ENCODE measurements around the gene RALGAPB.
"Not testable (repeated sequence)": the region's sequence is repeated elsewhere in the genome, so short reads cannot be mapped to it uniquely, and the experiment has no call there.

The RALGAPB gene

DNA sequence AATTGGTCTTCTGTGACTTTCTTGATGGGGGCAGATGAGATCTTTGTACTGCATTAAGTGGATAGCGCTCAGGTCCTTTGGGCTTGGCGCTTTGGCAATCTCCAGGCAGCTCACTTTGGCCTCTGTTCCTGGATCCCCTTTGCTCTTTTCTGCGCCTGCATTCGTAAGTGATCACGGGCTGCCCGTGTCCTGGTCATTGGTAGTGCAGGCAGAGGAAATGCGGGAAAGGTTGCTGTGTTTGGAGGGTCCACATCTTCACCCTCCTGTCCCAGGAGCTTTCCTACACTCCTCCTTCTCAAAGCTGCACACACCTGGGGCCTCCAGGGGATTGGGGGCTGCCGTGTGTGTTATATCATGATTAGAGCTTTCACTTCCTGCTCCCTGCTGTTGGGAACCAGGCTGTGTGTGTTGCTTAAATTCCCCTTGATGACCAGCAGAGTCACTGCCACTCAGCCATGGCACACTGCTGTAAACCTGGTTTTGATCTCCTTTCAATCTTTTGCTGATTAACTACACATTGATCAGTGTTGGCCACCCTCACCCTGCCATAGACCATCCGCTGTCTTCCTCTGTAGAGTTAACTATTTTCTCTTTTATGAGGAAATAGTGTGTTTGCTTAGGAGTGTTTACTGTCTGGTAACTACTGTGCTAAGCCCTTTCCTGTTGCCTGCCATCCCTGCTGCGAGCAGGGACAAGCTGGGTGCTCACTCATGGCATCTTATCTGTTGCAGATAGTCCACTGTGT, 24.5 kb upstream of the RALGAPB start:
- no peak for DNase-seq

GRCh38 chr20:38449046-38449445, 23.6 kb upstream of the RALGAPB start:
- no peak for DNase-seq

DNA sequence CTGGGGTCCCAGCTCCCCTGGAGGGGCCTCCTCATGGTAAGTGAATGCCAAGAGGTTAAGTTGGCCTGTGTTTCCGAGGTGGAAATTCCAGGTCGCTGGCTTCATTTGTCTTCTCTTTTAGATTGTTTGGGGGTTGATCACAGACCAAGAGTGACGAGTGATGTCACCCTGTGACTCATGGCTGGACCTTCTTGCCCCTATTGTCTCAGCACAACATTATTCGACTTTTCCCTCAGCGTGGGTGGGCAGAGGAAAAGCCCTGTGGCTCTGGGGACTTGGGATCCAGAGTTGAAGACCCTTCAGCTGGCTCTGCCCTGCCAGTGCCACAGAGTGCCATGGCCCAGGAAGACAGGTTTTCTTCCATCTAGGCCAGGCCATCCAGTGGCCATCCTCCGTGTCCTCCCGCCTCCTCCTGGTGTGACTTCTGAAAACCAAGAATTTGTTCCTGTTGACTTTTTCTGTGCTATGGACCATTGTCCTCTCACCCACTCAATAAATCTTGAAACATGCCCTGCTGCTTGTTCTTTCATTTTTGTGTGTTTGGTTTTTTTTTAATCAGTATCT, 22.1 kb upstream of the RALGAPB start:
- no peak for DNase-seq

- DNase-seq = no peak
These were observed 19.6 kb upstream of the RALGAPB start for GRCh38 chr20:38452880-38453624.

DNA sequence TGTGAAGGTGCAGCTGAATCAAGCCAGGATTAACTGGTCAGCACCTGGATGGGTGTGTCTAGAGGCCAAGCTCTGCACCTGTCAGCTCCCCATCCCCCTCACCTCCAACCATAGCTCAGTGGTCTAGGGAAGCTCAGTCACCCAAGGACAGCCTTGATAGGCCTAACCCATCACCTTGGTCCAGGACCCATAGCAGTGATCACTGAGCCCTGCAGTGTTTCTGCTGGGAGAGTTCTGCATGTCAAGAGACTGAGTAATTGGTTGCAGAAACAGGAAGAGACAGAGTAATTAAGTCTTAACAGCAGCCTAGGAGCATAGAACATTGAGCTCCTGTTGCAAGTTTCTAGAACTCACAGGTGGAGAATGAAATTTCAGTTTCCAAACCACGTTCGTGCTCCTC, 18.7 kb upstream of the RALGAPB start:
- no peak for DNase-seq

- DNase-seq = no peak
These were observed 17.8 kb upstream of the RALGAPB start for GRCh38 chr20:38454556-38455473.

DNA sequence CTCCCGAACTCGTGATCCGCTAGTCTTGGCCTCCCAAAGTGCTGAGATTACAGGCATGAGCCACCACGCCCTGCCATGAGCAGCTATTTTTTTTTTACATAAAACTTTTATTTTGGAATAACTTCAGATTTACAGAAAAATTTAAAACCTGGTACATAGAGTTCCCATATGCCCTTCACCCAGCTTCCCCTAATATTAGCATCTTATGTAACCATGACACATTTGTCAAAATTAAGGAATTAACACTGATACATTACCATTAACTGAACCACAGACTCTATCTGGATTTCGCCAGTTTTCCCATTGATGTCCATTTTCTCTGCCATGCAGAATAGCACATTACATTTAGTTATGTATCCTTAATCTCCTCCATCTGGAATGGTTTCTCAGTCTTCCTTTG, 14.3 kb upstream of the RALGAPB start:
- DNase-seq = no peak

DNA sequence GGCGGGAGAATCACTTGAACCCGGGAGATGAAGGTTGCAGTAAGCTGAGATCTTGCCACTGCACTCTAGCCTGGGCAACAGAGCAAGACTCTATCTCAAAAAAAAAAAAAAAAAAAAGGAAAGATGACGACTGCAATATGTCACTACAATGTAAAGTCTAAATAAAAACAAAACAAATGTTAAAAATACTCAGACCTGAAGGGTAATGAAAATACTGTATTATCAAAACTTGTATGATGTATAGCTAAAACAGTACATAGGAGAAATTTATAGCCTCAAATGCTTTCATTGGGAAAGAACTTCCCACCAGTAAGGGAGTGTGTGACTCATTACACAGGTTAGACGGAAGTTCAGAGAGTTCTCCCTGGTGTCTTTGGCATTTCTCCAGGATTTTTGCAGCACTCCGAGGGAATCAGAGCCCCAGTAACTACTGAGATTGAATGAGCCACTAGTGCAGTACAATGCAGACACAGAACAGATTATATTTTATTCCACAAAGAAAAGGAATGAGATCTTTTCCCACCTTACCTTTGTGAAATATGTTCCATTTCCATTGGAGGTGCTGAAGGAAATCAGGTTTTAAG, 12.5 kb upstream of the RALGAPB start:
- no peak for DNase-seq

GRCh38 chr20:38460631-38461030, 12.0 kb upstream of the RALGAPB start:
- DNase-seq = not testable (repeated sequence)

DNA sequence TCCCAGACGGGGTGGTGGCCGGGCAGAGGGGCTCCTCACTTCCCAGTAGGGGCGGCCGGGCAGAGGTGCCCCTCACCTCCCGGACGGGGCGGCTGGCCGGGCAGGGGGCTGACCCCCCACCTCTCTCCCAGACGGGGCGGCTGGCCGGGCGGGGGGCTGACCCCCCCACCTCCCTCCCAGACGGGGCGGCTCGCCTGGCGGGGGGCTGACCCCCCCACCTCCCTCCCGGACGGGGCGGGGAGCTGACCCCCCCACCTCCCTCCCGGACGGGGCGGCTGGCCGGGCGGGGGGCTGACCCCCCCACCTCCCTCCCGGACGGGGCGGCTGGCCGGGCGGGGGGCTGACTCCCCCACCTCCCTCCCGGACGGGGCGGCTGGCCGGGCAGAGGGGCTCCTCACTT, 11.5 kb upstream of the RALGAPB start:
- not testable (repeated sequence) for DNase-seq

DNA sequence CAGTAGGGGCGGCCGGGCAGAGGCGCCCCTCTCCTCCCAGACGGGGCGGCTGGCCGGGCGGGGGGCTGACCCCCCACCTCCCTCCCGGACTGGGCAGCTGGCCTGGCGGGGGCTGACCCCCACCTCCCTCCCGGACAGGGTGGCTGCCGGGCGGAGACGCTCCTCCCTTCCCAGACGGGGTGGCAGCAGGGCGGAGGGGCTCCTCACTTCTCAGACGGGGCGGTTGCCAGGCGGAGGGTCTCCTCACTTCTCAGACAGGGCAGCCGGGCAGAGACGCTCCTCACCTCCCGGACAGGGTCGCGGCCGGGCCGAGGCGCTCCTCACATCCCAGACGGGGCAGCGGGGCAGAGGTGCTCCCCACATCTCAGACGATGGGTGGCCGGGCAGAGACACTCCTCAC, 11.1 kb upstream of the RALGAPB start:
- not testable (repeated sequence) for DNase-seq

GRCh38 chr20:38466171-38466570, 6.5 kb upstream of the RALGAPB start:
- DNase-seq = no peak

DNA sequence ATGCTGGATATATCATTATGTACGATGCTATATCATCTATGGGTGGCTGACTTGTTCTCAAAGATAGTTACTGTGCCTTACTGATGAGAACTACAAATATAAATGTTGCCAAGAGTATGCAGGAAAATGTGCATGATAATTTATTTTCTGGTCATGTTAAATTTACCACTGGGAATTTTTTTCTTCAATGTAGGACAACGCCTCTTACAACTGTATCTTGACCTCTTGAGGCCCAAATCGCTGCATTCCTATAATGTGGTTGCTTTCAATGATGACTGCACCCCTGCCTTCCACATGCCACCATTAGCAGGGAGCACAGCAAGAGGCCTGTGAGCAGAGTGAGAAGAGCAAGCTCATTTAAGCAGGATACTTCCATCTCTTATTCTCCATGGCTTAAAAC, 5.7 kb upstream of the RALGAPB start:
- no peak for DNase-seq

DNA sequence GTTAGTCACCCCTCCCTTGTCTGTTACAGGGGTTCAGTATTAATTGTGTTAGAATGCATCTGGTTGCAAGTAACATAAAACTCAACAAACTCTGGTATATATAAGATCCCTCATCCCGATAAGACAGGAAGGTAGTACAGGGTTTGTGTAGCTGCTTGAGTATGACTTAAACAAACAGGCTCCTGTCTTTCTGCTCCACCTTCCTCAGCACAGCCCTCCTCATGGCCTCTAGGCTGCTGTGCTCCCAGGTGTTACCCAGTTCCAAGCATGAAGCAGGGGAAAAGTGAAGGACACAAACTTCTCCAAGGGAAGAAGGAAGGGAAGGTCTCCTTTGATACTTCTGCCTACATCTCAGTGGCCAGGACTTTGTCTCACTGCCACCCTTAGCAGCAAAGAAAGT, 1.4 kb upstream of the RALGAPB start:
- no peak for DNase-seq

- DNase-seq = peak in 2 of 6 experiments; percentile 28 to 40
These were observed 593 bp upstream of the RALGAPB start for GRCh38 chr20:38471987-38472512.

GRCh38 chr20:38473367-38473795, 738 bp downstream of the RALGAPB start:
- peak in 1 of 6 experiments; percentile 2 for DNase-seq

DNA sequence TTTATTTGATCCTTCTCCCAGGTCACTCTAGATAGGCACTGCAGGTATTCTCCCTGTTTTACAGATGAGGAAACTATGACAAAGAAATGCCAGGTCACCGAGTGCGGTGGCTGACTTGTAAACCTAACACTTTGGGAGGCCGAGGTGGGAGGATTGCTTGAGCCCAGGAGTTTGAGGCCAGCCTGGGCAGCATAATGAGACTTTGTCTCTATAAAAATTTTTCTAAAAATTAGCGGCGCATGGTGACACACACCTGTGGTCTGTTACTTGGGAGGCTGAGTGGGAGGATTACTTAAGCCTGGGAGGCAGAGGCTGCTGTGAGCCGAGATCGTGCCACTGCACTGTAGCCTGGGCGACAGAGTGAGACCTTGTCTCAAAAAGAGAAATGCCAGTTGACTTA, 5.1 kb downstream of the RALGAPB start:
- no peak for DNase-seq

DNA sequence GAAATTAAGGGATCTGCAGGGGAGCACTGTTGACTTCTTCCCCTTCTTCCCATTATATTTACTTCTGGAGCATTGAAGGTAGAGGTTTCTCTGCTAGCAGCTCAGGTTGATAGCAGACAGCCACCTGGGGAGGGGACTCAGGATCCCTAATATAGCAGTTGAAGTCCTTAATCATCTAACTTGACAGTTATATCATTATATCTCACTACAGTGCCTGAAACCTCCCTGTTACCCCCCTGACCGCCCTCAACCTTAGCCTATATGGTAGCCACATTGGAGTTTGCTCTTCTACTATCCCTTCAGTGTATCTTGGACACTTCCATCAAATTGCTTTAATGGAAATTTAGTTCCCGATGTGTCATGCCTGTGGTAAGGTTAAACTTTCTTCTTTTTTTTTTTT, 7.0 kb downstream of the RALGAPB start:
- DNase-seq = no peak

- no peak for DNase-seq
These were observed 12.4 kb downstream of the RALGAPB start for GRCh38 chr20:38485041-38485440.

GRCh38 chr20:38489181-38489580, 16.5 kb downstream of the RALGAPB start:
- no peak for DNase-seq

DNA sequence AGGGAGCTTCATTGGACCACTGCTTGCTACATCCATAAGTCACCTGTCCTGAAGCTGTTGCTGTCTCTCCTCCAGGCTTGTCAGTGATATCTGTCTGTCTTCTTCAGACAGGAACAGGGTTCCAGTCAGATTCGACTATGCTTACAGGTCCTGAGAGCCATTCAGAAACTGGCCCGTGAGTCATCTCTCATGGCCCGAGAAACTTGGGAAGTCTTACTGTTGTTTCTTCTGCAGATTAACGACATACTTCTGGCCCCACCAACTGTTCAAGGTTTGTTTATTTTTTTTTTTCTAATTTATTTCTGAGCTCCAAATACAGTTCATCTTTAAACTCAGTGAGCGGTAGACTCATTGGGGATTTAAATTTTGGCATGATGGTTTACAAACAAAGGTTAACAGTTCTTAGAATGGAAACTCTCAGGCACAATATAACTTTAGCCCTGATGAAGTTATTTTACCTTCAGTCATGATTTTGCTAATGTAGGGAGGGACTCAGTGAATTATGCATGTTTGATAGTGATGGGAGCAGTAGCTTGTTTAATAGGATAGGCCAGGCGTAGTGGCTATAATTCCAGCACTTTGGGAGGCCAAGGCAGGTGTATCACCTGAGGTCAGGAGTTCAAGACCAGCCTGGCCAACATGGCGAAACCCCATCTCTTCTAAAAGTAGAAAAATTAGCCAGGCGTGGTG, 24.7 kb downstream of the RALGAPB start:
- DNase-seq = no peak

DNA sequence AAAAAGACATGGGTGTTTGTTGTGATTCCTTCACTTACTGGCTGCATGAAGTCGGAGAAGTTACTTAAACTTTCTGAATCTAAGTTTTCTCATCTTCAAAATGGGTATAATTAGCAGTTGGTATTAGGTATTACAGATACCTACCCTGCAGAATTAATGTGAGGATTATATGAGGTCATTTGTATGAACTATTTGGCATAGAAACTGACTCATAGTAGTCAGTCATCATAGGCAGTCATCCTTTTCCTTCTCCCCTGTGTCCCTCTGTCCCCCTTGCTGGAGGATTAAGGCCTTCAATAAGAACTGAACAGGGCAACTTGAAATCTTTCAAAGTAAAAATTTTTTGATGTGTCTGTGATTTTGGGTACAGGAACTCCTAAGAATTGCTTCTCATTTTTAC, 26.3 kb downstream of the RALGAPB start:
- DNase-seq = no peak
